ENCODE measurements around the gene UBE2D2. TPM values are rescaled to one million over a fixed set of nuclear protein-coding genes. Genes with fewer than 3 reads are reported as not detected.

The UBE2D2 gene
- total RNA-seq (2022; extraction: Qiagen RNA extraction; ENCODE audit: low read depth): 118 to 176 TPM (median 164 TPM) in 5 replicates

DNA sequence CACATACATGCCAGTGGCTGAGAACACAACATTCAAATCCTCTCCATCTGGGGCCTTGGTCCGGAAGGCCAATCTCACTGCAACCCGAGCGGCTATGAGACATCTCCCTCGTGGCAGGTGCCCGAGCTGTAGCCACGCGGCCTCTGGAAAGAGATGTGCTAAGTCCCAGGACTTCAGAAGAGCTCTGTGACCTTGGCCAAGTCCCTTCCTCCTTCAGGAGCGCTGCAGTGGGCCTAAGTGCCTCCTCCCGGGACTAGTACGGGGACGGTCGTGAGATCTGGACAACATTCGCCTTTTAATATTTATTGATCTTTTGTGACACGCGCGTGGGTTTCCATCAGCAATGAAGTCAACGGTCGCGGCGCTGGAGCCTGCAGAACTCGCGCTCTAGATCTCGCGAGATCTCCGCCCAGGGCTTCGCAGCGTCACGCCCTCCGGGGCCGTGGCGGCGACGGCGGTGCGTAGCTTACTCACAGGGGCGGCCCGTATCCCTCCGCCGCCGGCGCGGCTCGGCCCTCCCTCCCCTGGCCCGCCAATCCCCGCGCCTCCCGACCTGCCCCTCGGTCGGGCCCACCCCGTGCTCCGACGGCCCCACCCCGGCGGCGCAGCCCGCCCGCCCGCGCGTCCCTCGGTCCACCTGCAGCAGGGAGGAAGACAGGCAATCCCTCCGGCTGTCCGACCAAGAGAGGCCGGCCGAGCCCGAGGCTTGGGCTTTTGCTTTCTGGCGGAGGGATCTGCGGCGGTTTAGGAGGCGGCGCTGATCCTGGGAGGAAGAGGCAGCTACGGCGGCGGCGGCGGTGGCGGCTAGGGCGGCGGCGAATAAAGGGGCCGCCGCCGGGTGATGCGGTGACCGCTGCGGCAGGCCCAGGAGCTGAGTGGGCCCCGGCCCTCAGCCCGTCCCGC lies at the start of gene UBE2D2:
Gene UBE2D2 (plus strand): TSS at position 588 of the 903 bp plus-strand sequence. CDS start 453 bp downstream, outside the sequence.

DNA sequence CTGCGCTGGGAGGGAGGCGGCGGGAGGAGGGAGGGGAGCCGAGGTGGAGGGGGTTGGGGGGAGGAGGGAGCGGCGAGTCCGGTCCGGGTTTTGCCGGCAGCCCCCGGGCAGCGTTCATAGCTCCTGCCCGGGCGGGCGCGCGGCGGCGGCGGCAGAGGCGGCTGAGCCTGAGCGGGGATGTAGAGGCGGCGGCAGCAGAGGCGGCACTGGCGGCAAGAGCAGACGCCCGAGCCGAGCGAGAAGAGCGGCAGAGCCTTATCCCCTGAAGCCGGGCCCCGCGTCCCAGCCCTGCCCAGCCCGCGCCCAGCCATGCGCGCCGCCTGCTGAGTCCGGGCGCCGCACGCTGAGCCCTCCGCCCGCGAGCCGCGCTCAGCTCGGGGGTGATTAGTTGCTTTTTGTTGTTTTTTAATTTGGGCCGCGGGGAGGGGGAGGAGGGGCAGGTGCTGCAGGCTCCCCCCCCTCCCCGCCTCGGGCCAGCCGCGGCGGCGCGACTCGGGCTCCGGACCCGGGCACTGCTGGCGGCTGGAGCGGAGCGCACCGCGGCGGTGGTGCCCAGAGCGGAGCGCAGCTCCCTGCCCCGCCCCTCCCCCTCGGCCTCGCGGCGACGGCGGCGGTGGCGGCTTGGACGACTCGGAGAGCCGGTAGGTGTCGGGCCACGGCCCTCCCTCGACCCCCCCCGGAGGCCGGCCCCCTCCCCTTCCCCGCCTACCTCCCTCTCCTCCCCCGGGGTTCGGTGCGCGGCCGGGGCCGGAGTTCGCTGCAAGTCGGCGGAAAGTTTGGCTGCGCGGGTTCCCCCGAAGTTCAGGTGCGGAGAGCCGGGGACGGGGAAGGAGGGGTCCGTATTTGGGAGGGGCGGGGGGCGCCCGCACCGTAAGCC lies 87.3 kb downstream of the UBE2D2 start, which contains the start of gene CXXC5:
Gene CXXC5 (plus strand): TSS at position 145 of the 877 bp plus-strand sequence. CDS start 32,175 bp downstream, outside the sequence.

Other genes with a start within 250 kb of the UBE2D2 start
- gene PAIP2, start 219.5 kb upstream of the UBE2D2 start, total RNA-seq (2022; extraction: Qiagen RNA extraction; ENCODE audit: low read depth): 81.3 to 101 TPM (median 94.1 TPM) in 5 replicates
- gene SLC23A1, start 178.0 kb upstream of the UBE2D2 start, total RNA-seq (2022; extraction: Qiagen RNA extraction; ENCODE audit: low read depth): 1.0 to 1.5 TPM (median 1.1 TPM) in 5 replicates
- gene MZB1, start 171.4 kb upstream of the UBE2D2 start, total RNA-seq (2022; extraction: Qiagen RNA extraction; ENCODE audit: low read depth): 0.14 TPM in 2 of 5 replicates, not detected in the others
- gene PROB1, start 166.2 kb upstream of the UBE2D2 start, total RNA-seq (2022; extraction: Qiagen RNA extraction; ENCODE audit: low read depth): 0.28 to 0.37 TPM (median 0.33 TPM) in 5 replicates
- 4.4 to 6.3 TPM (median 5.4 TPM) in 5 replicates for gene SPATA24, start 157.2 kb upstream of the UBE2D2 start, total RNA-seq (2022; extraction: Qiagen RNA extraction; ENCODE audit: low read depth)
- 5.6 to 10.6 TPM (median 7.2 TPM) in 5 replicates for gene DNAJC18, start 121.8 kb upstream of the UBE2D2 start, total RNA-seq (2022; extraction: Qiagen RNA extraction; ENCODE audit: low read depth)
- not detected in 5 replicates for gene ECSCR, start 98.6 kb upstream of the UBE2D2 start, total RNA-seq (2022; extraction: Qiagen RNA extraction; ENCODE audit: low read depth)
- not detected in 5 replicates for gene SMIM33, start 90.3 kb upstream of the UBE2D2 start, total RNA-seq (2022; extraction: Qiagen RNA extraction; ENCODE audit: low read depth)
- 0.73 to 1.3 TPM (median 1.00 TPM) in 5 replicates for gene STING1, start 78.6 kb upstream of the UBE2D2 start, total RNA-seq (2022; extraction: Qiagen RNA extraction; ENCODE audit: low read depth)
- gene CXXC5, start 87.0 kb downstream of the UBE2D2 start, total RNA-seq (2022; extraction: Qiagen RNA extraction; ENCODE audit: low read depth): 20.6 to 27.2 TPM (median 24.8 TPM) in 5 replicates
- 0.02 to 0.05 TPM (median 0.04 TPM) in 5 replicates for gene PSD2, start 234.5 kb downstream of the UBE2D2 start, total RNA-seq (2022; extraction: Qiagen RNA extraction; ENCODE audit: low read depth)